ENCODE data around the gene CFI. TPM values are rescaled to one million over a fixed set of nuclear protein-coding genes. Genes with fewer than 3 reads are reported as not detected.

Gene CFI
- total RNA-seq, 2 donors from 2014 or later, result 4.9 to 28.0 TPM

DNA sequence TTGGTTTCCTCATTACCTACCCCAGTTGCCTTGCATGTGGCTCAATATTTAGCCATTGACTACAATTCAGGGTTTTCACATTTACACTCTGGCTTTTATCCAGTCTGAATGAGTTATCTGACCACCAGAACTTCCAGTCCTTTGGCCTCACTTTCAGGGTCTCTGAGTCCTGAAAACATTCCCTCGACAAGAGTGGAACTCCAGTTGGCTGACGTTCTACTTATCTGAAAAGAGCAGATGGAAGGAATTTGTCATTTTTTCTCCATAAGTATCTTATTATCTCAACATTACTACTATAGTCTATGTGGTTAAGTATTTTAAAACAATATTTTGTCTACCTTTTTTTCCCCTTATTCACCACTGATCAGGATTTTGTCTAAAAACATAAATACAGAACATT lies 93.4 kb downstream of the CFI start:
- intact Hi-C loops (cut with DNase I), result no loop called here
- H3K36me3 ChIP-seq, result no peaks in the 10 kb centered on the region
- no peaks in the 10 kb centered on the region for H3K4me1 ChIP-seq (replicated peaks)
- TF ChIP-seq POLR2AphosphoS5 (IDR thresholded peaks at IDR 0.05), result no peak
- no peak for TF ChIP-seq POLR2A (IDR thresholded peaks at IDR 0.05)
- TF ChIP-seq, protein P1, sequence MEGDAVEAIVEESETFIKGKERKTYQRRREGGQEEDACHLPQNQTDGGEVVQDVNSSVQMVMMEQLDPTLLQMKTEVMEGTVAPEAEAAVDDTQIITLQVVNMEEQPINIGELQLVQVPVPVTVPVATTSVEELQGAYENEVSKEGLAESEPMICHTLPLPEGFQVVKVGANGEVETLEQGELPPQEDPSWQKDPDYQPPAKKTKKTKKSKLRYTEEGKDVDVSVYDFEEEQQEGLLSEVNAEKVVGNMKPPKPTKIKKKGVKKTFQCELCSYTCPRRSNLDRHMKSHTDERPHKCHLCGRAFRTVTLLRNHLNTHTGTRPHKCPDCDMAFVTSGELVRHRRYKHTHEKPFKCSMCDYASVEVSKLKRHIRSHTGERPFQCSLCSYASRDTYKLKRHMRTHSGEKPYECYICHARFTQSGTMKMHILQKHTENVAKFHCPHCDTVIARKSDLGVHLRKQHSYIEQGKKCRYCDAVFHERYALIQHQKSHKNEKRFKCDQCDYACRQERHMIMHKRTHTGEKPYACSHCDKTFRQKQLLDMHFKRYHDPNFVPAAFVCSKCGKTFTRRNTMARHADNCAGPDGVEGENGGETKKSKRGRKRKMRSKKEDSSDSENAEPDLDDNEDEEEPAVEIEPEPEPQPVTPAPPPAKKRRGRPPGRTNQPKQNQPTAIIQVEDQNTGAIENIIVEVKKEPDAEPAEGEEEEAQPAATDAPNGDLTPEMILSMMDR (IDR thresholded peaks at IDR 0.05), result no peak
- H3K9me3 ChIP-seq, result no peaks in the 10 kb centered on the region
- no peak overlapping the region for H3K27ac ChIP-seq
- H3K27me3 ChIP-seq (replicated peaks; ENCODE audit: insufficient read depth), result no peaks in the 10 kb centered on the region
- DNase-seq (ENCODE audit: low spot score), result no peak
- 54% methylated on average over 2 of the region's 2 CpGs for WGBS
- H3K4me3 ChIP-seq, result no peak overlapping the region

GRCh38 chr4:109703664-109704361 lies 98.0 kb downstream of the CFI start:
- TF ChIP-seq POLR2A (IDR thresholded peaks at IDR 0.05), result no peak
- TF ChIP-seq, protein P1 (IDR thresholded peaks at IDR 0.05), result no peak
- TF ChIP-seq POLR2AphosphoS5 (IDR thresholded peaks at IDR 0.05), result no peak
- H3K27ac ChIP-seq, result peak overlapping the region; percentile 81 to 88
- H3K4me1 ChIP-seq (replicated peaks), result no peaks in the 10 kb centered on the region
- no peaks in the 10 kb centered on the region for H3K36me3 ChIP-seq
- 5% methylated on average over 11 of the region's 11 CpGs for WGBS
- no peaks in the 10 kb centered on the region for H3K27me3 ChIP-seq (replicated peaks; ENCODE audit: insufficient read depth)
- no peak for DNase-seq (ENCODE audit: low spot score)
- H3K9me3 ChIP-seq, result no peaks in the 10 kb centered on the region
- H3K4me3 ChIP-seq, result peak overlapping the region; percentile 59 to 61
- intact Hi-C loops (cut with DNase I), result loop anchor here (5.0 kb wide), 2 partner anchors 113 to 272 kb away; partner anchors contain the start of genes GAR1 and SEC24B

GRCh38 chr4:109702950-109703663 lies 98.7 kb downstream of the CFI start, which contains the start of gene CASP6:
TSS of gene CASP6 (minus strand) at chr4:109703445. CDS start at chr4:109703395, 50 bp downstream.
- WGBS, result under 1% methylated on average over 67 of the region's 72 CpGs
- TF ChIP-seq POLR2A (IDR thresholded peaks at IDR 0.05) (peak; percentile 63), POLR2AphosphoS5 (IDR thresholded peaks at IDR 0.05) (peak; percentile 68)
- TF ChIP-seq, protein P1 (IDR thresholded peaks at IDR 0.05), result peak; percentile 28 to 75 (median 54)
- intact Hi-C loops (cut with DNase I), result loop anchor here (5.0 kb wide), 2 partner anchors 114 to 271 kb away; partner anchors contain the start of genes GAR1 and SEC24B

GRCh38 chr4:109701566-109702410 lies 100.0 kb downstream of the CFI start:
- no peak for DNase-seq (ENCODE audit: low spot score)
- H3K9me3 ChIP-seq, result no peaks in the 10 kb centered on the region
- no peaks in the 10 kb centered on the region for H3K4me1 ChIP-seq (replicated peaks)
- peak overlapping the region; percentile 81 to 88 for H3K27ac ChIP-seq
- no peaks in the 10 kb centered on the region for H3K36me3 ChIP-seq
- H3K4me3 ChIP-seq, result peak overlapping the region; percentile 59 to 61
- WGBS, result 42% methylated on average over 21 of the region's 21 CpGs
- TF ChIP-seq POLR2A (IDR thresholded peaks at IDR 0.05), result no peak
- TF ChIP-seq, protein P1 (IDR thresholded peaks at IDR 0.05), result no peak
- no peak for TF ChIP-seq POLR2AphosphoS5 (IDR thresholded peaks at IDR 0.05)
- H3K27me3 ChIP-seq (replicated peaks; ENCODE audit: insufficient read depth), result no peaks in the 10 kb centered on the region
- intact Hi-C loops (cut with DNase I), result loop anchor here (5.0 kb wide), 2 partner anchors 116 to 269 kb away; partner anchors contain the start of genes GAR1 and SEC24B

More at GRCh38 chr4:109702950-109703663, 98.7 kb downstream of the CFI start, which contains the start of gene CASP6:
- Histone ChIP-seq H3K27me3 (replicated peaks; ENCODE audit: insufficient read depth) (no peaks in the 10 kb centered on the region), H3K9me3 (no peaks in the 10 kb centered on the region), H3K27ac (peak within 1 kb of the TSS; percentile 81 to 88), H3K4me3 (peak within 1 kb of the TSS; percentile 59 to 61), H3K4me1 (replicated peaks) (no peaks in the 10 kb centered on the region), H3K36me3 (no peaks in the 10 kb centered on the region)
- peak; percentile 84 for DNase-seq (ENCODE audit: low spot score)
